GM23338 (cell line): ENCODE data around the gene KRTAP20-4.

Source experiments
- CREB1 ChIP-seq: fragments of 250-450 bp; sonication (Bioruptor Pico); IDR thresholded peaks from 2 replicates; pipeline ENCODE4 v1.5.0; 2020; ENCODE audit warnings: low read depth, mild to moderate bottlenecking, moderate library complexity
- EZH2 ChIP-seq: fragments of 200-600 bp; sonication (generic); IDR thresholded peaks from one replicate; pipeline ENCODE4 v1.8.0; 2017; ENCODE audit warnings: antibody characterized with exemption, mild to moderate bottlenecking, low read depth; ENCODE audit not compliant: unreplicated experiment
- EZH2phosphoT487 ChIP-seq: fragments of 200-600 bp; sonication (generic); IDR thresholded peaks from one replicate; pipeline ENCODE4 v1.8.1; 2018; ENCODE audit warnings: antibody characterized with exemption; ENCODE audit not compliant: unreplicated experiment
- JUNB ChIP-seq: IDR thresholded peaks from one replicate; pipeline ENCODE4 v1.6.1; 2016; ENCODE audit warnings: antibody characterized with exemption; ENCODE audit not compliant: unreplicated experiment
- NANOG ChIP-seq: IDR thresholded peaks from 2 replicates; pipeline ENCODE4 v1.6.1; 2016; ENCODE audit warnings: antibody characterized with exemption, borderline replicate concordance
- POLR2AphosphoS5 ChIP-seq: IDR thresholded peaks from 2 replicates; pipeline ENCODE4 v1.6.1; 2016; ENCODE audit warnings: antibody characterized with exemption, low read depth
- STAT1 ChIP-seq: IDR thresholded peaks from one replicate; pipeline ENCODE4 v1.6.1; 2016; ENCODE audit warnings: antibody characterized with exemption; ENCODE audit not compliant: unreplicated experiment
- ZNF114 ChIP-seq: fragments of 250-450 bp; sonication (Bioruptor Pico); IDR thresholded peaks from 2 replicates; pipeline ENCODE4 v1.5.0; 2020; ENCODE audit warnings: mild to moderate bottlenecking, moderate library complexity
- ZNF331 ChIP-seq: fragments of 250-450 bp; sonication (Bioruptor Pico); IDR thresholded peaks from 2 replicates; pipeline ENCODE4 v1.5.0; 2020; ENCODE audit warnings: low read depth, mild to moderate bottlenecking, moderate library complexity
- TF ChIP-seq, protein P1 (sequence below), 2 experiments: fragments of 200-600 bp in 1 of 2; sonication (generic) in 1 of 2; conservative IDR thresholded peaks; 2 replicates each; pipeline versions ENCODE4 v1.5.1 to v1.6.1; 2016 to 2017; ENCODE audit warnings: antibody characterized with exemption in 2 of 2, low read depth in 2 of 2, mild to moderate bottlenecking in 2 of 2, moderate library complexity in 1 of 2
- TF ChIP-seq, protein P2 (sequence below): fragments of 250-450 bp; sonication (Bioruptor Pico); IDR thresholded peaks from 2 replicates; pipeline ENCODE4 v1.5.0; 2020; ENCODE audit warnings: mild to moderate bottlenecking, moderate library complexity
- TF ChIP-seq, protein P3 (sequence below): IDR thresholded peaks from one replicate; pipeline ENCODE4 v1.6.1; 2018; ENCODE audit warnings: antibody characterized with exemption; ENCODE audit not compliant: unreplicated experiment
- TF ChIP-seq, protein P4 (sequence below): IDR thresholded peaks from 2 replicates; pipeline ENCODE4 v1.6.1; 2016; ENCODE audit warnings: antibody characterized with exemption

DNA sequence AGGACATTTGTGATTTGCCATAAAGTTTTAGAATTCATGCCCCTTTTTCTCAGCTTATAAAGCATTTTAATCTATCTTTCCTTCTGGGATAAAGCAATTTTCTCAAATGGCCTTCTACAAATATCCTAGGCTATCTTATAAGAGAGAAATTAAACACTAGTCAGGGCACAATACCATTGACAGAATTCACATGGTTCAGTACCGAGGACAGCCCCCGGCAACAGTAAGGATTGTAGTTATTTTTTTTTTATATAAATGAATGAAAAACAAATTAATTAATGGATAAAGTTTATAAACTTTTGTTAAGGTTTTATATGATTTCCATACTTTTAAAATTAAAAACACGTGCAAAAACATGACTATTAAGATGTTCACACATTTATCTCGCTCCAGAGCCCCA, 7.7 kb downstream of the KRTAP20-4 start:
- no peak for TF ChIP-seq JUNB
- TF ChIP-seq, protein P1, sequence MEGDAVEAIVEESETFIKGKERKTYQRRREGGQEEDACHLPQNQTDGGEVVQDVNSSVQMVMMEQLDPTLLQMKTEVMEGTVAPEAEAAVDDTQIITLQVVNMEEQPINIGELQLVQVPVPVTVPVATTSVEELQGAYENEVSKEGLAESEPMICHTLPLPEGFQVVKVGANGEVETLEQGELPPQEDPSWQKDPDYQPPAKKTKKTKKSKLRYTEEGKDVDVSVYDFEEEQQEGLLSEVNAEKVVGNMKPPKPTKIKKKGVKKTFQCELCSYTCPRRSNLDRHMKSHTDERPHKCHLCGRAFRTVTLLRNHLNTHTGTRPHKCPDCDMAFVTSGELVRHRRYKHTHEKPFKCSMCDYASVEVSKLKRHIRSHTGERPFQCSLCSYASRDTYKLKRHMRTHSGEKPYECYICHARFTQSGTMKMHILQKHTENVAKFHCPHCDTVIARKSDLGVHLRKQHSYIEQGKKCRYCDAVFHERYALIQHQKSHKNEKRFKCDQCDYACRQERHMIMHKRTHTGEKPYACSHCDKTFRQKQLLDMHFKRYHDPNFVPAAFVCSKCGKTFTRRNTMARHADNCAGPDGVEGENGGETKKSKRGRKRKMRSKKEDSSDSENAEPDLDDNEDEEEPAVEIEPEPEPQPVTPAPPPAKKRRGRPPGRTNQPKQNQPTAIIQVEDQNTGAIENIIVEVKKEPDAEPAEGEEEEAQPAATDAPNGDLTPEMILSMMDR (conservative IDR thresholded peaks at IDR 0.05; ENCODE audit: low read depth in 2 of 2), result no peak
- no peak for TF ChIP-seq EZH2
- no peak for TF ChIP-seq NANOG
- no peak for TF ChIP-seq POLR2AphosphoS5
- no peak for TF ChIP-seq EZH2phosphoT487
- TF ChIP-seq, protein P2, sequence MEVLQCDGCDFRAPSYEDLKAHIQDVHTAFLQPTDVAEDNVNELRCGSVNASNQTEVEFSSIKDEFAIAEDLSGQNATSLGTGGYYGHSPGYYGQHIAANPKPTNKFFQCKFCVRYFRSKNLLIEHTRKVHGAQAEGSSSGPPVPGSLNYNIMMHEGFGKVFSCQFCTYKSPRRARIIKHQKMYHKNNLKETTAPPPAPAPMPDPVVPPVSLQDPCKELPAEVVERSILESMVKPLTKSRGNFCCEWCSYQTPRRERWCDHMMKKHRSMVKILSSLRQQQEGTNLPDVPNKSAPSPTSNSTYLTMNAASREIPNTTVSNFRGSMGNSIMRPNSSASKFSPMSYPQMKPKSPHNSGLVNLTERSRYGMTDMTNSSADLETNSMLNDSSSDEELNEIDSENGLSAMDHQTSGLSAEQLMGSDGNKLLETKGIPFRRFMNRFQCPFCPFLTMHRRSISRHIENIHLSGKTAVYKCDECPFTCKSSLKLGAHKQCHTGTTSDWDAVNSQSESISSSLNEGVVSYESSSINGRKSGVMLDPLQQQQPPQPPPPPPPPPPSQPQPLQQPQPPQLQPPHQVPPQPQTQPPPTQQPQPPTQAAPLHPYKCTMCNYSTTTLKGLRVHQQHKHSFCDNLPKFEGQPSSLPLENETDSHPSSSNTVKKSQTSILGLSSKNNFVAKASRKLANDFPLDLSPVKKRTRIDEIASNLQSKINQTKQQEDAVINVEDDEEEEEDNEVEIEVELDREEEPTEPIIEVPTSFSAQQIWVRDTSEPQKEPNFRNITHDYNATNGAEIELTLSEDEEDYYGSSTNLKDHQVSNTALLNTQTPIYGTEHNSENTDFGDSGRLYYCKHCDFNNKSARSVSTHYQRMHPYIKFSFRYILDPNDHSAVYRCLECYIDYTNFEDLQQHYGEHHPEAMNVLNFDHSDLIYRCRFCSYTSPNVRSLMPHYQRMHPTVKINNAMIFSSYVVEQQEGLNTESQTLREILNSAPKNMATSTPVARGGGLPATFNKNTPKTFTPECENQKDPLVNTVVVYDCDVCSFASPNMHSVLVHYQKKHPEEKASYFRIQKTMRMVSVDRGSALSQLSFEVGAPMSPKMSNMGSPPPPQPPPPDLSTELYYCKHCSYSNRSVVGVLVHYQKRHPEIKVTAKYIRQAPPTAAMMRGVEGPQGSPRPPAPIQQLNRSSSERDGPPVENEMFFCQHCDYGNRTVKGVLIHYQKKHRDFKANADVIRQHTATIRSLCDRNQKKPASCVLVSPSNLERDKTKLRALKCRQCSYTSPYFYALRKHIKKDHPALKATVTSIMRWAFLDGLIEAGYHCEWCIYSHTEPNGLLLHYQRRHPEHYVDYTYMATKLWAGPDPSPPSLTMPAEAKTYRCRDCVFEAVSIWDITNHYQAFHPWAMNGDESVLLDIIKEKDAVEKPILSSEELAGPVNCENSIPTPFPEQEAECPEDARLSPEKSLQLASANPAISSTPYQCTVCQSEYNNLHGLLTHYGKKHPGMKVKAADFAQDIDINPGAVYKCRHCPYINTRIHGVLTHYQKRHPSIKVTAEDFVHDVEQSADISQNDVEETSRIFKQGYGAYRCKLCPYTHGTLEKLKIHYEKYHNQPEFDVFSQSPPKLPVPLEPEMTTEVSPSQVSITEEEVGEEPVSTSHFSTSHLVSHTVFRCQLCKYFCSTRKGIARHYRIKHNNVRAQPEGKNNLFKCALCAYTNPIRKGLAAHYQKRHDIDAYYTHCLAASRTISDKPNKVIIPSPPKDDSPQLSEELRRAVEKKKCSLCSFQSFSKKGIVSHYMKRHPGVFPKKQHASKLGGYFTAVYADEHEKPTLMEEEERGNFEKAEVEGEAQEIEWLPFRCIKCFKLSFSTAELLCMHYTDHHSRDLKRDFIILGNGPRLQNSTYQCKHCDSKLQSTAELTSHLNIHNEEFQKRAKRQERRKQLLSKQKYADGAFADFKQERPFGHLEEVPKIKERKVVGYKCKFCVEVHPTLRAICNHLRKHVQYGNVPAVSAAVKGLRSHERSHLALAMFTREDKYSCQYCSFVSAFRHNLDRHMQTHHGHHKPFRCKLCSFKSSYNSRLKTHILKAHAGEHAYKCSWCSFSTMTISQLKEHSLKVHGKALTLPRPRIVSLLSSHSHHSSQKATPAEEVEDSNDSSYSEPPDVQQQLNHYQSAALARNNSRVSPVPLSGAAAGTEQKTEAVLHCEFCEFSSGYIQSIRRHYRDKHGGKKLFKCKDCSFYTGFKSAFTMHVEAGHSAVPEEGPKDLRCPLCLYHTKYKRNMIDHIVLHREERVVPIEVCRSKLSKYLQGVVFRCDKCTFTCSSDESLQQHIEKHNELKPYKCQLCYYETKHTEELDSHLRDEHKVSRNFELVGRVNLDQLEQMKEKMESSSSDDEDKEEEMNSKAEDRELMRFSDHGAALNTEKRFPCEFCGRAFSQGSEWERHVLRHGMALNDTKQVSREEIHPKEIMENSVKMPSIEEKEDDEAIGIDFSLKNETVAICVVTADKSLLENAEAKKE, result no peak
- TF ChIP-seq, protein P3, sequence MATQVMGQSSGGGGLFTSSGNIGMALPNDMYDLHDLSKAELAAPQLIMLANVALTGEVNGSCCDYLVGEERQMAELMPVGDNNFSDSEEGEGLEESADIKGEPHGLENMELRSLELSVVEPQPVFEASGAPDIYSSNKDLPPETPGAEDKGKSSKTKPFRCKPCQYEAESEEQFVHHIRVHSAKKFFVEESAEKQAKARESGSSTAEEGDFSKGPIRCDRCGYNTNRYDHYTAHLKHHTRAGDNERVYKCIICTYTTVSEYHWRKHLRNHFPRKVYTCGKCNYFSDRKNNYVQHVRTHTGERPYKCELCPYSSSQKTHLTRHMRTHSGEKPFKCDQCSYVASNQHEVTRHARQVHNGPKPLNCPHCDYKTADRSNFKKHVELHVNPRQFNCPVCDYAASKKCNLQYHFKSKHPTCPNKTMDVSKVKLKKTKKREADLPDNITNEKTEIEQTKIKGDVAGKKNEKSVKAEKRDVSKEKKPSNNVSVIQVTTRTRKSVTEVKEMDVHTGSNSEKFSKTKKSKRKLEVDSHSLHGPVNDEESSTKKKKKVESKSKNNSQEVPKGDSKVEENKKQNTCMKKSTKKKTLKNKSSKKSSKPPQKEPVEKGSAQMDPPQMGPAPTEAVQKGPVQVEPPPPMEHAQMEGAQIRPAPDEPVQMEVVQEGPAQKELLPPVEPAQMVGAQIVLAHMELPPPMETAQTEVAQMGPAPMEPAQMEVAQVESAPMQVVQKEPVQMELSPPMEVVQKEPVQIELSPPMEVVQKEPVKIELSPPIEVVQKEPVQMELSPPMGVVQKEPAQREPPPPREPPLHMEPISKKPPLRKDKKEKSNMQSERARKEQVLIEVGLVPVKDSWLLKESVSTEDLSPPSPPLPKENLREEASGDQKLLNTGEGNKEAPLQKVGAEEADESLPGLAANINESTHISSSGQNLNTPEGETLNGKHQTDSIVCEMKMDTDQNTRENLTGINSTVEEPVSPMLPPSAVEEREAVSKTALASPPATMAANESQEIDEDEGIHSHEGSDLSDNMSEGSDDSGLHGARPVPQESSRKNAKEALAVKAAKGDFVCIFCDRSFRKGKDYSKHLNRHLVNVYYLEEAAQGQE, result peak; percentile 26
- TF ChIP-seq, protein P4, sequence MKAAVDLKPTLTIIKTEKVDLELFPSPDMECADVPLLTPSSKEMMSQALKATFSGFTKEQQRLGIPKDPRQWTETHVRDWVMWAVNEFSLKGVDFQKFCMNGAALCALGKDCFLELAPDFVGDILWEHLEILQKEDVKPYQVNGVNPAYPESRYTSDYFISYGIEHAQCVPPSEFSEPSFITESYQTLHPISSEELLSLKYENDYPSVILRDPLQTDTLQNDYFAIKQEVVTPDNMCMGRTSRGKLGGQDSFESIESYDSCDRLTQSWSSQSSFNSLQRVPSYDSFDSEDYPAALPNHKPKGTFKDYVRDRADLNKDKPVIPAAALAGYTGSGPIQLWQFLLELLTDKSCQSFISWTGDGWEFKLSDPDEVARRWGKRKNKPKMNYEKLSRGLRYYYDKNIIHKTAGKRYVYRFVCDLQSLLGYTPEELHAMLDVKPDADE, result no peak
- TF ChIP-seq CREB1 (CRISPR knock-in tag), result no peak
- TF ChIP-seq STAT1, result no peak
- no peak for TF ChIP-seq ZNF331 (CRISPR knock-in tag)
- no peak for TF ChIP-seq ZNF114 (CRISPR knock-in tag)
